ENCODE results near the gene HDAC4. TPM values are rescaled to one million over a fixed set of nuclear protein-coding genes. Genes with fewer than 3 reads are reported as not detected.

HDAC4 gene
- total RNA-seq, 2 donors from 2014 or later = 22.3 to 48.6 TPM

- no peaks in the 10 kb centered on the region for H3K36me3 Mint-ChIP-seq
- ATAC-seq = no peak
- H3K4me3 Mint-ChIP-seq = no peak overlapping the region
- no peaks in the 10 kb centered on the region for H3K9me3 Mint-ChIP-seq
- no peaks in the 10 kb centered on the region for H3K27me3 Mint-ChIP-seq
- DNase-seq (ENCODE audit: low spot score) = no peak
- no peak overlapping the region for H3K27ac Mint-ChIP-seq
- peaks cover 10 to 43% of the 10 kb centered on the region in 2 donors for H3K4me1 Mint-ChIP-seq (ENCODE audit: low read depth in 2 of 2)
Measured at GRCh38 chr2:239203443-239204135, 197.2 kb downstream of the HDAC4 start.

GRCh38 chr2:239202836-239203235 lies 198.0 kb downstream of the HDAC4 start:
- H3K27me3 Mint-ChIP-seq = no peaks in the 10 kb centered on the region
- ATAC-seq = no peak
- no peaks in the 10 kb centered on the region for H3K36me3 Mint-ChIP-seq
- peak overlapping the region in 1 of 2 donors; percentile 70 for H3K27ac Mint-ChIP-seq
- H3K4me3 Mint-ChIP-seq = no peak overlapping the region
- no peaks in the 10 kb centered on the region for H3K9me3 Mint-ChIP-seq
- DNase-seq (ENCODE audit: low spot score) = no peak
- peaks cover 10 to 39% of the 10 kb centered on the region in 2 donors for H3K4me1 Mint-ChIP-seq (ENCODE audit: low read depth in 2 of 2)

GRCh38 chr2:239202343-239202742 lies 198.5 kb downstream of the HDAC4 start:
- Mint-ChIP-seq H3K4me1 (ENCODE audit: low read depth in 2 of 2) (peaks cover 10 to 39% of the 10 kb centered on the region in 2 donors), H3K27ac (peak overlapping the region in 1 of 2 donors; percentile 70), H3K9me3 (no peaks in the 10 kb centered on the region), H3K36me3 (no peaks in the 10 kb centered on the region), H3K27me3 (no peaks in the 10 kb centered on the region), H3K4me3 (no peak overlapping the region)
- DNase-seq (ENCODE audit: low spot score) = no peak
- peak in 1 of 2 donors; percentile 20 for ATAC-seq

- peak overlapping the region in 1 of 2 donors; percentile 70 for H3K27ac Mint-ChIP-seq
- H3K9me3 Mint-ChIP-seq = no peaks in the 10 kb centered on the region
- H3K27me3 Mint-ChIP-seq = no peaks in the 10 kb centered on the region
- H3K36me3 Mint-ChIP-seq = no peaks in the 10 kb centered on the region
- no peak overlapping the region for H3K4me3 Mint-ChIP-seq
- H3K4me1 Mint-ChIP-seq (ENCODE audit: low read depth in 2 of 2) = peaks cover 10 to 39% of the 10 kb centered on the region in 2 donors
- DNase-seq (ENCODE audit: low spot score) (no peak), ATAC-seq (no peak)
Measured at GRCh38 chr2:239201884-239202283, 198.9 kb downstream of the HDAC4 start.

- no peaks in the 10 kb centered on the region for H3K27me3 Mint-ChIP-seq
- ATAC-seq = no peak
Measured at GRCh38 chr2:239201531-239201876, 199.3 kb downstream of the HDAC4 start.

GRCh38 chr2:239200646-239201530 lies 199.9 kb downstream of the HDAC4 start:
- Mint-ChIP-seq H3K27me3 (no peaks in the 10 kb centered on the region), H3K9me3 (no peaks in the 10 kb centered on the region), H3K4me3 (no peak overlapping the region), H3K36me3 (no peaks in the 10 kb centered on the region), H3K4me1 (ENCODE audit: low read depth in 2 of 2) (peaks cover 10 to 38% of the 10 kb centered on the region in 2 donors), H3K27ac (peak overlapping the region in 1 of 2 donors; percentile 44)
- DNase-seq (ENCODE audit: low spot score) = no peak
- ATAC-seq = no peak

More at GRCh38 chr2:239201531-239201876, 199.3 kb downstream of the HDAC4 start:
- Mint-ChIP-seq H3K4me1 (ENCODE audit: low read depth in 2 of 2) (peaks cover 10 to 35% of the 10 kb centered on the region in 2 donors), H3K27ac (no peak overlapping the region), H3K36me3 (no peaks in the 10 kb centered on the region), H3K4me3 (no peak overlapping the region), H3K9me3 (no peaks in the 10 kb centered on the region)
- no peak for DNase-seq (ENCODE audit: low spot score)

- Mint-ChIP-seq H3K27me3 (no peaks in the 10 kb centered on the region), H3K4me1 (ENCODE audit: low read depth in 2 of 2) (peaks cover 0 to 31% of the 10 kb centered on the region in 2 donors), H3K4me3 (no peak overlapping the region), H3K9me3 (no peaks in the 10 kb centered on the region), H3K36me3 (no peaks in the 10 kb centered on the region), H3K27ac (peak overlapping the region in 1 of 2 donors; percentile 8)
- ATAC-seq = no peak
- DNase-seq (ENCODE audit: low spot score) = no peak
Measured at GRCh38 chr2:239199041-239199768, 201.6 kb downstream of the HDAC4 start.

- Mint-ChIP-seq H3K27me3 (no peaks in the 10 kb centered on the region), H3K9me3 (no peaks in the 10 kb centered on the region), H3K27ac (peak overlapping the region in 1 of 2 donors; percentile 8), H3K4me3 (no peak overlapping the region), H3K36me3 (no peaks in the 10 kb centered on the region), H3K4me1 (ENCODE audit: low read depth in 2 of 2) (peaks cover 0 to 31% of the 10 kb centered on the region in 2 donors)
- ATAC-seq (no peak), DNase-seq (ENCODE audit: low spot score) (no peak)
Measured at GRCh38 chr2:239198221-239198620, 202.6 kb downstream of the HDAC4 start.

- Mint-ChIP-seq H3K4me1 (ENCODE audit: low read depth in 2 of 2) (peaks cover 0 to 25% of the 10 kb centered on the region in 2 donors), H3K27me3 (no peaks in the 10 kb centered on the region), H3K36me3 (no peaks in the 10 kb centered on the region), H3K9me3 (no peaks in the 10 kb centered on the region), H3K27ac (no peak overlapping the region), H3K4me3 (no peak overlapping the region)
- no peak for DNase-seq (ENCODE audit: low spot score)
- no peak for ATAC-seq
Measured at GRCh38 chr2:239197146-239197545, 203.7 kb downstream of the HDAC4 start.

- Mint-ChIP-seq H3K27me3 (no peaks in the 10 kb centered on the region), H3K27ac (no peak overlapping the region), H3K4me3 (no peak overlapping the region), H3K9me3 (no peaks in the 10 kb centered on the region), H3K36me3 (no peaks in the 10 kb centered on the region), H3K4me1 (ENCODE audit: low read depth in 2 of 2) (peaks cover 0 to 20% of the 10 kb centered on the region in 2 donors)
- no peak for DNase-seq (ENCODE audit: low spot score)
- no peak for ATAC-seq
Measured at GRCh38 chr2:239196474-239197021, 204.3 kb downstream of the HDAC4 start.

- no peak overlapping the region for H3K4me3 Mint-ChIP-seq
- H3K27ac Mint-ChIP-seq = no peak overlapping the region
- no peak for DNase-seq (ENCODE audit: low spot score)
- H3K4me1 Mint-ChIP-seq (ENCODE audit: low read depth in 2 of 2) = peaks cover 0 to 20% of the 10 kb centered on the region in 2 donors
- ATAC-seq = no peak
- no peaks in the 10 kb centered on the region for H3K27me3 Mint-ChIP-seq
- H3K9me3 Mint-ChIP-seq = no peaks in the 10 kb centered on the region
- no peaks in the 10 kb centered on the region for H3K36me3 Mint-ChIP-seq
Measured at GRCh38 chr2:239195992-239196391, 204.8 kb downstream of the HDAC4 start.

GRCh38 chr2:239195318-239195871 lies 205.4 kb downstream of the HDAC4 start:
- DNase-seq (ENCODE audit: low spot score) (no peak), ATAC-seq (no peak)
- Mint-ChIP-seq H3K4me1 (ENCODE audit: low read depth in 2 of 2) (peaks cover 0 to 20% of the 10 kb centered on the region in 2 donors), H3K36me3 (no peaks in the 10 kb centered on the region), H3K27me3 (no peaks in the 10 kb centered on the region), H3K9me3 (no peaks in the 10 kb centered on the region), H3K27ac (no peak overlapping the region), H3K4me3 (no peak overlapping the region)

- H3K4me3 Mint-ChIP-seq = no peak overlapping the region
- H3K27me3 Mint-ChIP-seq = no peaks in the 10 kb centered on the region
- DNase-seq (ENCODE audit: low spot score) (no peak), ATAC-seq (no peak)
- no peak overlapping the region for H3K27ac Mint-ChIP-seq
- no peaks in the 10 kb centered on the region for H3K36me3 Mint-ChIP-seq
- H3K4me1 Mint-ChIP-seq (ENCODE audit: low read depth in 2 of 2) = peaks cover 0 to 17% of the 10 kb centered on the region in 2 donors
- H3K9me3 Mint-ChIP-seq = no peaks in the 10 kb centered on the region
Measured at GRCh38 chr2:239194731-239195317, 206.0 kb downstream of the HDAC4 start.
